Stimulated activated CD8-positive, alpha-beta memory T cell treated with anti-CD3 and anti-CD28 coated beads, Interleukin-12 subunit alpha, Interleukin-12 subunit beta, amount 100 ng/mL, for 24 hours (primary cell): Measurements from ENCODE around the gene ART3.
"Not testable (repeated sequence)": the region's sequence is repeated elsewhere in the genome, so short reads cannot be mapped to it uniquely, and the experiment has no call there.

Experiments
- DNase-seq: peaks from one replicate; pipeline ENCODE4 v3.0.0-alpha.2; 2020; ENCODE audit errors: extremely low read depth

Gene ART3, protein sequence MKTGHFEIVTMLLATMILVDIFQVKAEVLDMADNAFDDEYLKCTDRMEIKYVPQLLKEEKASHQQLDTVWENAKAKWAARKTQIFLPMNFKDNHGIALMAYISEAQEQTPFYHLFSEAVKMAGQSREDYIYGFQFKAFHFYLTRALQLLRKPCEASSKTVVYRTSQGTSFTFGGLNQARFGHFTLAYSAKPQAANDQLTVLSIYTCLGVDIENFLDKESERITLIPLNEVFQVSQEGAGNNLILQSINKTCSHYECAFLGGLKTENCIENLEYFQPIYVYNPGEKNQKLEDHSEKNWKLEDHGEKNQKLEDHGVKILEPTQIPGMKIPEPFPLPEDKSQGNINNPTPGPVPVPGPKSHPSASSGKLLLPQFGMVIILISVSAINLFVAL

GRCh38 chr4:76074468-76074867, at the start of gene ART3:
Gene ART3 (plus strand): TSS chr4:76074709. CDS start chr4:76075890, 1,181 bp downstream.
- DNase-seq: no peak

DNA sequence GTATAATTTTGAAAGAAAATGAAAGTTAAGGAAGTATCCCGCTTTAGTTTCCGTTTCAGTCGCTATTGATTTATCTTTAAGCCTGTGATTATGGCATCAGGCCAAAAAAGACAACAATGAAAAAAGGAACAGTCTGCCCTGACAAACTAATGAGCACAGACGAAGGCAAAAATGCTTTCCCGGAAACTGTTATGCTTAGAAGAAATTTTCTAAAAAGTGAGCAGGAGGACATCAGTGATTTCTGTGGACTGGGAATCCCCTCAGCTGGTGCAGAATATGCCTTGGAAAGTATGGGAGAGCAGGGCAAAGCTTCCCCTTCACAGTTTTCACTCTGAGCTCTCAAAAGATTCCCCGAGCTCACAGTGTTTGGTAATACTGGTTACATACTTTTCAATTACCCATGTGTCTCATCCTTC, 46.2 kb upstream of the ART3 start:
- DNase-seq: no peak

DNA sequence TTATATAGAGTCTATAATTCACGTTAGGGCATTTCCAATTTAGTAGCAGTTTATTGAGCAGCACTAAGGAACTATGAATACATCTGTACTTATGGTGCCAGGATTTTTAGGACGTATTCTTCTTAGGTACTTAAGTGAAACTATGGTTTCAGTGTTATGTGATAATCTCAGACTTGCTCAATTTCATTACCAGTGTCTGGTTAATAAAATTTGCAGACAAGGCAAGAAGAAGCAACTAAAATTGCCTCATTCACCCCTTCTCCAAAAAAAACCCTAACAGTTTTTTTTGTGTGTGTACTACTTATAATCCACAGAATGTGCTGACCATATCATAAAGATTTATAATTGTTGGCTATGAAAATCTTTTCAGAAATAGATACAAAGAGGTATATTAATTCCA, 45.2 kb upstream of the ART3 start:
- DNase-seq: no peak

DNA sequence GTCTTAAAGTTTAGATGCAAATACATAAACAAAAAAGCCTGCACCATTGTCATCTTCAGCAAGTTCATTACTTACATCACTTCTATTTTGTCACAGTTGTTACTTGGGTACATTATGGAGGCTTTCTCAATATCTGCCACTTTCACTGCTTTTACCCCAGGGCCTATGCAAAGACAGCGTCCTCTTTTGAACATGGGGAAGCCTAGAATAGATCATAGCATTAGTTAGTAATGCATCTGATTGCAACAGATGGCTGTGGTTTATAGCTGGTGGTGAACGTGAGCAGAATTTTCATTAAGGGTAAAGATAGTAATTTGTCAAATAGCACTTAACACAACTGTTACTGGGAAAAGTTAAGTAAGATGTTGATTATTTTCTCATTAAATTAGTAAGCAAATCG, 39.4 kb upstream of the ART3 start:
- DNase-seq: no peak

- DNase-seq: no peak
These were observed 38.6 kb upstream of the ART3 start, which contains the start of gene CXCL11 for GRCh38 chr4:76035799-76036380. Gene CXCL11 (minus strand): TSS chr4:76036070. CDS start chr4:76035987, 83 bp downstream.

GRCh38 chr4:76036855-76037254, 37.7 kb upstream of the ART3 start:
- DNase-seq: no peak

GRCh38 chr4:76042241-76042998, 32.1 kb upstream of the ART3 start:
- DNase-seq: not testable (repeated sequence)

DNA sequence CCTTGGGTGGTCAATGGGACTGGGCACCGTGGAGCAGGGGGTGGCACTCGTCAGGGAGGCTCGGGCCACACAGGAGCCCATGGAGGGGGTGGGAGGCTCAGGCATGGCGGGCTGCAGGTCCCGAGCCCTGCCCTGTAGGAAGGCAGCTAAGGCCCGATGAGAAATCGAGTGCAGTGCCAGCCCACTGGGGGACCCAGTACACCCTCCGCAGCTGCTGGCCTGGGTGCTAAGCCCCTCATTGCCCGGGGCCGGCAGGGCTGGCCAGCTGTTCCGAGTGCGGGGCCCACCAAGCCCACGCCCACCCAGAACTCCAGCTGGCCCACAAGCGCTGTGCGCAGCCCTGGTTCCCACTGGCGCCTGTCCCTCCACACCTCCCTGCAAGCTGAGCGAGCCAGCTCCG, 31.2 kb upstream of the ART3 start:
- not testable (repeated sequence) for DNase-seq

DNA sequence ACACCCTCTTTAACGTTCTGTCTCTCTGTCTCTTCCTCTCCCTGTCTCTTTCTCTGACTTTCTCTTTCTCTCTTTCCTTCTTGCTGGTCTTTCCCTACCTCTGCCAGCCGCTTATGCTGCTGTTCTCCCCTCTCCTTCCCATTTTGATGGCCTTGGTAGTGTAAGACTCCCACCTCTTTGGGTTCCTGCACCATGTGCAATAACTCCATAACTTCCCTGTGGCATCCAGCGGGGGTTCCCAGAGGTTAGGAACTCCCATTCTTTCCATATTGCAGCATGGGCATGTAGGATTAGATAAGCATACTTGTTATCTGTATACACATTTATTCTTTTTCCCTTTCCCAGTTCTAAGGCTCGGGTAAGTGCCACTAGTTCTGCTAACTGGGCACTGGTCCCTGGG, 29.8 kb upstream of the ART3 start:
- not testable (repeated sequence) for DNase-seq

- DNase-seq: not testable (repeated sequence)
These were observed 24.6 kb upstream of the ART3 start for GRCh38 chr4:76049860-76050416.

DNA sequence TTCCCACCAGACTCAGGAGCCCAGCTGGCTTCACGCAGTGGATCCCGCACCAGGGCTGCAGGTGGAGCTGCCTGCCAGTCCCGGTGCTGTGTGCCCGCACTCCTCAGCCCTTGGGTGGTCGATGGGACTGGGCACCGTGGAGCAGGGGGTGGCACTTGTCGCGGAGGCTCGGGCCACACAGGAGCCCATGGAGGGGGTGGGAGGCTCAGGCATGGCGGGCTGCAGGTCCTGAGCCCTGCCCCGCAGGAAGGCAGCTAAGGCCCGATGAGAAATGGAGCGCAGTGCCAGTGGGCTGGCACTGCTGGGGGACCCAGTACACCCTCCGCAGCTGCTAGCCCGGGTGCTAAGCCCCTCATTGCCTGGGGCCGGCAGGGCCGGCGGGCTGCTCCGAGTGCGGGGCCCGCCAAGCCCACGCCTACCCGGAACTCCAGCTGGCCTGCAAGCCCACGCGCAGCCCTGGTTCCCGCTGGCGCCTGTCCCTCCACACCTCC, 23.9 kb upstream of the ART3 start:
- not testable (repeated sequence) for DNase-seq

GRCh38 chr4:76053730-76054129, 20.8 kb upstream of the ART3 start:
- no peak for DNase-seq

- DNase-seq: no peak
These were observed 19.5 kb upstream of the ART3 start for GRCh38 chr4:76055016-76055415.

DNA sequence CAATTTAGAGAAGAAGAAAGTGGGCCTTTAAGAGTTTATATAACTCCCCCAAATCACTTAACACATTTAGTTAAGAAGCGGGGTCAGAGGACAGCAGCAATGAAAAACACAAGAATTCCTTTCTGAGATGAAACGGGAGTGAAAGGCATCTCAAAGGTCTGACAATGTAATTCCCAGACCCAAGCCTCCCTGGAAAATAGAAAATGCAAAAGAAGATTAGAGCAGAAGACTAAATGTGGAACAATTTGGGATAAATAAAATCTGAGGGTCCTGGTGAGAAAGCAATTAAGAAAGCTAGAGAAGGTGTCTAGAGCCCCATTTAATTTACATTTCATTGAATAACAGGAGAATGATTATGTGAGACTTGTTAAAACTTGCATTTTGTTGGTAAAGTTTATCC, 19.1 kb upstream of the ART3 start:
- no peak for DNase-seq

- DNase-seq: no peak
These were observed 16.2 kb upstream of the ART3 start for GRCh38 chr4:76058302-76058701.

- DNase-seq: no peak
These were observed 15.6 kb upstream of the ART3 start for GRCh38 chr4:76058888-76059426.

DNA sequence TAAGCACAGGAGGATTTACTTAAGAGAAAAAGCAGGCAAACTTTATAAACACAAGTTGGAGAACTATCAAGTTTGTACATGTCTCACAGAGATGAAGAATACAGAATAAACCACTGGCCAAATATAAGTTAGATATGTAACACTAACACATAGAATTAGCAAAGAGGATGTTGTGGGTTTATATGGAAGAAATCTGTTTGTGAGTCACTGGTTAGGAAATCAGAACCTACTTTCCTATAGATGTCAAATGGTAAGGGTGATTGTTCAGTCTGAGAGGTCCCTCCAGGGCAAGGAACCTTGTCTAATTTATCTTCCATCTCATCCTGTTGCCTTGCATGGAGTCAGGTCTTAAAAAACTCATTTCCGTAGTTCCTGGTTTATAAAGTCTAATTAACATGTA, 14.8 kb upstream of the ART3 start:
- DNase-seq: no peak

GRCh38 chr4:76060506-76060905, 14.0 kb upstream of the ART3 start:
- no peak for DNase-seq

- DNase-seq: no peak
These were observed 13.1 kb upstream of the ART3 start for GRCh38 chr4:76061421-76061820.

GRCh38 chr4:76061982-76062381, 12.5 kb upstream of the ART3 start:
- no peak for DNase-seq

- DNase-seq: no peak
These were observed 8.0 kb upstream of the ART3 start for GRCh38 chr4:76066546-76066945.
